Measurements from ENCODE around the gene C1orf226. TPM values are rescaled to one million over a fixed set of nuclear protein-coding genes. Genes with fewer than 3 reads are reported as not detected.

C1orf226 gene
- 19.3 TPM for polyA plus RNA-seq (2013, experiment 1 of 2)
- polyA plus RNA-seq (2013, experiment 2 of 2) = 18.5 TPM

GRCh38 chr1:162381383-162381782 lies at the start of gene C1orf226:
Gene C1orf226 (plus strand): TSS chr1:162381728. CDS start chr1:162381902, 174 bp downstream.
- Histone ChIP-seq H3K27me3 (ENCODE audit: insufficient read depth, low read length, poor library complexity) (no peaks in the 10 kb centered on the region), H3K27ac (ENCODE audit: low read depth, low read length) (no peak within 1 kb of the TSS)
- WGBS (ENCODE audit: extremely low coverage, insufficient coverage, low lambda C conversion rate) = no CpG with 5 or more reads among the region's 3 CpGs

GRCh38 chr1:162333991-162334390 lies 47.5 kb upstream of the C1orf226 start:
- Histone ChIP-seq H4K5ac (ENCODE audit: low read length) (no peak overlapping the region), H3K23ac (ENCODE audit: low read length) (no peak overlapping the region), H3K36me3 (ENCODE audit: control insufficient read depth, insufficient read depth, low read length) (no peaks in the 10 kb centered on the region), H3K4me1 (ENCODE audit: control insufficient read depth, low read depth, low read length) (no peaks in the 10 kb centered on the region), H3K18ac (ENCODE audit: low read length) (no peak overlapping the region), H3K56ac (ENCODE audit: low read length) (no peak overlapping the region), H2BK15ac (replicated peaks; ENCODE audit: low read depth) (no peak overlapping the region), H3K27ac (ENCODE audit: low read depth, low read length) (no peak overlapping the region), H3K27me3 (ENCODE audit: insufficient read depth, low read length, poor library complexity) (no peaks in the 10 kb centered on the region), H3K4ac (ENCODE audit: low read depth, low read length) (no peak overlapping the region), H3K79me1 (ENCODE audit: low read length) (no peaks in the 10 kb centered on the region), H3K4me2 (ENCODE audit: low read length) (no peak overlapping the region), H2BK120ac (ENCODE audit: low read depth, low read length) (no peak overlapping the region), H3K4me3 (ENCODE audit: low read length) (no peak overlapping the region), H3K9ac (ENCODE audit: low read length) (no peak overlapping the region), H2BK5ac (ENCODE audit: low read length) (no peak overlapping the region), H4K8ac (ENCODE audit: low read depth, low read length) (no peak overlapping the region), H2AK5ac (ENCODE audit: low read length) (no peak overlapping the region), H3K79me2 (ENCODE audit: control insufficient read depth, insufficient read depth, low read length) (no peaks in the 10 kb centered on the region)
- DNase-seq = no peak

More at GRCh38 chr1:162381383-162381782, at the start of gene C1orf226:
- no peak within 1 kb of the TSS for H3K56ac ChIP-seq (ENCODE audit: low read length)
- no peaks in the 10 kb centered on the region for H3K79me2 ChIP-seq (ENCODE audit: control insufficient read depth, insufficient read depth, low read length)
- no peak within 1 kb of the TSS for H2BK15ac ChIP-seq (replicated peaks; ENCODE audit: low read depth)
- H3K18ac ChIP-seq (ENCODE audit: low read length) = no peak within 1 kb of the TSS
- no peak within 1 kb of the TSS for H3K23ac ChIP-seq (ENCODE audit: low read length)
- H2AK5ac ChIP-seq (ENCODE audit: low read length) = no peak within 1 kb of the TSS
- no peak within 1 kb of the TSS for H3K9ac ChIP-seq (ENCODE audit: low read length)
- no peaks in the 10 kb centered on the region for H3K79me1 ChIP-seq (ENCODE audit: low read length)
- no peak within 1 kb of the TSS for H3K4me2 ChIP-seq (ENCODE audit: low read length)
- no peak within 1 kb of the TSS for H2BK120ac ChIP-seq (ENCODE audit: low read depth, low read length)
- H3K4ac ChIP-seq (ENCODE audit: low read depth, low read length) = no peak within 1 kb of the TSS
- H2BK5ac ChIP-seq (ENCODE audit: low read length) = no peak within 1 kb of the TSS
- no peak within 1 kb of the TSS for H4K5ac ChIP-seq (ENCODE audit: low read length)
- no peak for DNase-seq
- no peak within 1 kb of the TSS for H3K4me3 ChIP-seq (ENCODE audit: low read length)
- H4K8ac ChIP-seq (ENCODE audit: low read depth, low read length) = no peak within 1 kb of the TSS
- H3K4me1 ChIP-seq (ENCODE audit: control insufficient read depth, low read depth, low read length) = no peaks in the 10 kb centered on the region
- no peaks in the 10 kb centered on the region for H3K36me3 ChIP-seq (ENCODE audit: control insufficient read depth, insufficient read depth, low read length)

- Histone ChIP-seq H3K36me3 (ENCODE audit: control insufficient read depth, insufficient read depth, low read length) (no peaks in the 10 kb centered on the region), H2BK15ac (replicated peaks; ENCODE audit: low read depth) (no peak overlapping the region), H3K27me3 (ENCODE audit: insufficient read depth, low read length, poor library complexity) (no peaks in the 10 kb centered on the region), H4K8ac (ENCODE audit: low read depth, low read length) (no peak overlapping the region), H2BK5ac (ENCODE audit: low read length) (no peak overlapping the region), H3K56ac (ENCODE audit: low read length) (no peak overlapping the region), H3K4me1 (ENCODE audit: control insufficient read depth, low read depth, low read length) (no peaks in the 10 kb centered on the region), H3K18ac (ENCODE audit: low read length) (no peak overlapping the region), H3K79me1 (ENCODE audit: low read length) (no peaks in the 10 kb centered on the region), H4K5ac (ENCODE audit: low read length) (no peak overlapping the region), H3K79me2 (ENCODE audit: control insufficient read depth, insufficient read depth, low read length) (no peaks in the 10 kb centered on the region), H3K4me3 (ENCODE audit: low read length) (no peak overlapping the region), H3K9ac (ENCODE audit: low read length) (no peak overlapping the region), H3K23ac (ENCODE audit: low read length) (no peak overlapping the region), H3K4ac (ENCODE audit: low read depth, low read length) (no peak overlapping the region), H2BK120ac (ENCODE audit: low read depth, low read length) (no peak overlapping the region), H3K27ac (ENCODE audit: low read depth, low read length) (no peak overlapping the region), H2AK5ac (ENCODE audit: low read length) (no peak overlapping the region), H3K4me2 (ENCODE audit: low read length) (no peak overlapping the region)
- WGBS (ENCODE audit: extremely low coverage, insufficient coverage, low lambda C conversion rate) = no CpG with 5 or more reads among the region's 5 CpGs
- DNase-seq = no peak
These were observed 46.4 kb upstream of the C1orf226 start for GRCh38 chr1:162335126-162335525.

GRCh38 chr1:162336621-162337285 lies 44.8 kb upstream of the C1orf226 start:
- H3K27ac ChIP-seq (ENCODE audit: low read depth, low read length) = no peak overlapping the region
- H3K4ac ChIP-seq (ENCODE audit: low read depth, low read length) = no peak overlapping the region
- DNase-seq = no peak
- H2BK5ac ChIP-seq (ENCODE audit: low read length) = no peak overlapping the region
- H2BK120ac ChIP-seq (ENCODE audit: low read depth, low read length) = no peak overlapping the region
- H3K27me3 ChIP-seq (ENCODE audit: insufficient read depth, low read length, poor library complexity) = no peaks in the 10 kb centered on the region
- H3K18ac ChIP-seq (ENCODE audit: low read length) = no peak overlapping the region
- H2AK5ac ChIP-seq (ENCODE audit: low read length) = no peak overlapping the region
- H3K4me2 ChIP-seq (ENCODE audit: low read length) = no peak overlapping the region
- no peak overlapping the region for H3K56ac ChIP-seq (ENCODE audit: low read length)
- H3K4me1 ChIP-seq (ENCODE audit: control insufficient read depth, low read depth, low read length) = no peaks in the 10 kb centered on the region
- H3K23ac ChIP-seq (ENCODE audit: low read length) = no peak overlapping the region
- no peak overlapping the region for H3K9ac ChIP-seq (ENCODE audit: low read length)
- no peak overlapping the region for H4K5ac ChIP-seq (ENCODE audit: low read length)
- H3K36me3 ChIP-seq (ENCODE audit: control insufficient read depth, insufficient read depth, low read length) = no peaks in the 10 kb centered on the region
- no peak overlapping the region for H3K4me3 ChIP-seq (ENCODE audit: low read length)
- WGBS (ENCODE audit: extremely low coverage, insufficient coverage, low lambda C conversion rate) = no CpG with 5 or more reads among the region's 7 CpGs
- H4K8ac ChIP-seq (ENCODE audit: low read depth, low read length) = no peak overlapping the region
- no peaks in the 10 kb centered on the region for H3K79me2 ChIP-seq (ENCODE audit: control insufficient read depth, insufficient read depth, low read length)
- H3K79me1 ChIP-seq (ENCODE audit: low read length) = no peaks in the 10 kb centered on the region
- no peak overlapping the region for H2BK15ac ChIP-seq (replicated peaks; ENCODE audit: low read depth)

GRCh38 chr1:162342452-162342983 lies 39.0 kb upstream of the C1orf226 start:
- H3K18ac ChIP-seq (ENCODE audit: low read length) = no peak overlapping the region
- H3K27me3 ChIP-seq (ENCODE audit: insufficient read depth, low read length, poor library complexity) = no peaks in the 10 kb centered on the region
- H3K36me3 ChIP-seq (ENCODE audit: control insufficient read depth, insufficient read depth, low read length) = no peaks in the 10 kb centered on the region
- no peak overlapping the region for H3K56ac ChIP-seq (ENCODE audit: low read length)
- WGBS (ENCODE audit: extremely low coverage, insufficient coverage, low lambda C conversion rate) = no CpG with 5 or more reads among the region's 1 CpG
- no peak overlapping the region for H2BK5ac ChIP-seq (ENCODE audit: low read length)
- no peaks in the 10 kb centered on the region for H3K79me2 ChIP-seq (ENCODE audit: control insufficient read depth, insufficient read depth, low read length)
- no peak for DNase-seq
- no peak overlapping the region for H4K5ac ChIP-seq (ENCODE audit: low read length)
- H3K4ac ChIP-seq (ENCODE audit: low read depth, low read length) = no peak overlapping the region
- no peak overlapping the region for H3K27ac ChIP-seq (ENCODE audit: low read depth, low read length)
- H3K23ac ChIP-seq (ENCODE audit: low read length) = no peak overlapping the region
- no peak overlapping the region for H3K4me2 ChIP-seq (ENCODE audit: low read length)
- no peak overlapping the region for H4K8ac ChIP-seq (ENCODE audit: low read depth, low read length)
- no peak overlapping the region for H2BK120ac ChIP-seq (ENCODE audit: low read depth, low read length)
- no peak overlapping the region for H2AK5ac ChIP-seq (ENCODE audit: low read length)
- H3K4me1 ChIP-seq (ENCODE audit: control insufficient read depth, low read depth, low read length) = no peaks in the 10 kb centered on the region
- H3K4me3 ChIP-seq (ENCODE audit: low read length) = no peak overlapping the region
- no peak overlapping the region for H3K9ac ChIP-seq (ENCODE audit: low read length)
- H2BK15ac ChIP-seq (replicated peaks; ENCODE audit: low read depth) = no peak overlapping the region
- no peaks in the 10 kb centered on the region for H3K79me1 ChIP-seq (ENCODE audit: low read length)

GRCh38 chr1:162343470-162343869 lies 38.1 kb upstream of the C1orf226 start:
- H3K79me2 ChIP-seq (ENCODE audit: control insufficient read depth, insufficient read depth, low read length) = no peaks in the 10 kb centered on the region
- H3K4me1 ChIP-seq (ENCODE audit: control insufficient read depth, low read depth, low read length) = no peaks in the 10 kb centered on the region
- H3K56ac ChIP-seq (ENCODE audit: low read length) = no peak overlapping the region
- H3K23ac ChIP-seq (ENCODE audit: low read length) = no peak overlapping the region
- no peaks in the 10 kb centered on the region for H3K79me1 ChIP-seq (ENCODE audit: low read length)
- H2BK5ac ChIP-seq (ENCODE audit: low read length) = no peak overlapping the region
- H2AK5ac ChIP-seq (ENCODE audit: low read length) = no peak overlapping the region
- no peak overlapping the region for H3K27ac ChIP-seq (ENCODE audit: low read depth, low read length)
- no peak overlapping the region for H2BK120ac ChIP-seq (ENCODE audit: low read depth, low read length)
- no CpG with 5 or more reads among the region's 5 CpGs for WGBS (ENCODE audit: extremely low coverage, insufficient coverage, low lambda C conversion rate)
- H3K4ac ChIP-seq (ENCODE audit: low read depth, low read length) = no peak overlapping the region
- no peak overlapping the region for H3K18ac ChIP-seq (ENCODE audit: low read length)
- DNase-seq = no peak
- H3K9ac ChIP-seq (ENCODE audit: low read length) = no peak overlapping the region
- no peak overlapping the region for H4K5ac ChIP-seq (ENCODE audit: low read length)
- H3K4me2 ChIP-seq (ENCODE audit: low read length) = no peak overlapping the region
- H4K8ac ChIP-seq (ENCODE audit: low read depth, low read length) = no peak overlapping the region
- H3K4me3 ChIP-seq (ENCODE audit: low read length) = no peak overlapping the region
- H3K36me3 ChIP-seq (ENCODE audit: control insufficient read depth, insufficient read depth, low read length) = no peaks in the 10 kb centered on the region
- H2BK15ac ChIP-seq (replicated peaks; ENCODE audit: low read depth) = no peak overlapping the region
- H3K27me3 ChIP-seq (ENCODE audit: insufficient read depth, low read length, poor library complexity) = no peaks in the 10 kb centered on the region

All from mesendoderm (in vitro differentiated cells).